Gastroesophageal sphincter (tissue), 4 donors: Measurements from ENCODE around the gene TTC33. TPM values are rescaled to one million over a fixed set of nuclear protein-coding genes. Genes with fewer than 3 reads are reported as not detected.
"Not testable (repeated sequence)": the region's sequence is repeated elsewhere in the genome, so short reads cannot be mapped to it uniquely, and the experiment has no call there.

Experiments
- ATAC-seq: fragments of 150-250 bp; one replicate; pipeline ENCODE4 v1.9.1; 2016; ENCODE audit warnings: mild to moderate bottlenecking, moderate library complexity
- H3K27ac ChIP-seq, 4 donors: fragments of 200-600 bp; sonication (generic) in 3 of 4; 1 replicate in 3 of 4; 2 replicates in 1 of 4; pipeline ENCODE4 v1.5.1; 2016 to 2019
- H3K27me3 ChIP-seq: fragments of 200-600 bp; sonication (generic); one replicate; pipeline ENCODE4 v1.5.1; 2019
- H3K36me3 ChIP-seq, 2 donors: fragments of 200-600 bp; sonication (generic); one replicate each; pipeline ENCODE4 v1.5.1; 2019; ENCODE audit warnings: control low read depth in 1 of 2
- H3K4me1 ChIP-seq, 3 donors: fragments of 200-600 bp; sonication (generic); 1 replicate in 2 of 3; 2 replicates in 1 of 3; pipeline ENCODE4 v1.5.1; 2016 to 2019; ENCODE audit warnings: control low read depth in 2 of 3
- H3K4me3 ChIP-seq, 2 donors: fragments of 200-600 bp; sonication (generic); one replicate each; pipeline ENCODE4 v1.5.1; 2019; ENCODE audit warnings: mild to moderate bottlenecking in 1 of 2, moderate library complexity in 1 of 2
- H3K9me3 ChIP-seq, 3 donors: fragments of 200-600 bp; sonication (generic); one replicate each; pipeline ENCODE4 v1.5.1; 2017 to 2019; ENCODE audit warnings: control low read depth in 2 of 3
- CTCF ChIP-seq, 4 experiments: fragments of 200-600 bp in 2 of 4; fragments of 450-650 bp in 2 of 4; sonication (generic) in 1 of 4; IDR thresholded peaks; one replicate each; pipeline ENCODE4 v1.5.1; 2017 to 2019; ENCODE audit warnings: antibody characterized with exemption in 4 of 4, mild to moderate bottlenecking in 2 of 4, moderate library complexity in 2 of 4
- EP300 ChIP-seq: sonication (generic); formaldehyde crosslinking; IDR thresholded peaks from one replicate; pipeline ENCODE4 v1.6.1; 2017; ENCODE audit warnings: antibody characterized with exemption, mild to moderate bottlenecking
- POLR2A ChIP-seq, 2 donors: fragments of 450-650 bp; IDR thresholded peaks; one replicate each; pipeline ENCODE4 v1.6.1; 2017; ENCODE audit warnings: antibody characterized with exemption in 2 of 2, mild to moderate bottlenecking in 2 of 2, moderate library complexity in 1 of 2
- POLR2AphosphoS5 ChIP-seq: sonication (generic); formaldehyde crosslinking; IDR thresholded peaks from one replicate; pipeline ENCODE4 v1.6.1; 2017; ENCODE audit warnings: antibody characterized with exemption
- WGBS, 2 donors: methylation state at CpG; one replicate each; pipeline ENCODE4 v1.1.5; 2018; ENCODE audit warnings: low coverage in 1 of 2; 5-methylcytosine and 5-hydroxymethylcytosine counted together
- total RNA-seq, 4 donors: library from RNA; depleted of rRNA; stranded (reverse); fragments of >200 nt; gene quantifications; one replicate each; pipeline ENCODE4 v1.1.0, GENCODE V29; 2016

The TTC33 gene
- total RNA-seq, 4 donors from 2014 or later = 23.2 to 27.7 (median 25.8) TPM

GRCh38 chr5:40791715-40792139 is 36.0 kb upstream of the TTC33 start:
- no peak for TF ChIP-seq CTCF (IDR thresholded peaks at IDR 0.05)
- no peak for TF ChIP-seq POLR2AphosphoS5
- no peak for TF ChIP-seq POLR2A (IDR thresholded peaks at IDR 0.05)
- no peak for TF ChIP-seq EP300
- H3K4me1 ChIP-seq = peaks cover 5 to 72% (median 12%) of the 10 kb centered on the region in 3 donors
- no peak overlapping the region for H3K27ac ChIP-seq
- 62 to 67% methylated on average over 3 of the region's 3 CpGs for WGBS, 2 donors
- peaks cover 0 to 7% (median 0%) of the 10 kb centered on the region in 3 donors for H3K9me3 ChIP-seq
- H3K36me3 ChIP-seq = peaks cover 0 to 10% of the 10 kb centered on the region in 2 donors
- H3K27me3 ChIP-seq = no peaks in the 10 kb centered on the region
- no peak for ATAC-seq
- no peak overlapping the region for H3K4me3 ChIP-seq

GRCh38 chr5:40790947-40791593 is 35.3 kb upstream of the TTC33 start:
- Histone ChIP-seq H3K27ac (no peak overlapping the region), H3K4me1 (peaks cover 5 to 65% (median 9%) of the 10 kb centered on the region in 3 donors), H3K27me3 (no peaks in the 10 kb centered on the region), H3K4me3 (no peak overlapping the region), H3K9me3 (peaks cover 0 to 7% (median 0%) of the 10 kb centered on the region in 3 donors), H3K36me3 (peaks cover 0 to 10% of the 10 kb centered on the region in 2 donors)
- no peak for TF ChIP-seq POLR2A (IDR thresholded peaks at IDR 0.05)
- TF ChIP-seq CTCF (IDR thresholded peaks at IDR 0.05) = no peak
- no peak for TF ChIP-seq POLR2AphosphoS5
- TF ChIP-seq EP300 = no peak
- no peak for ATAC-seq
- 34 to 46% methylated on average over 3 of the region's 3 CpGs for WGBS, 2 donors

GRCh38 chr5:40788941-40789340 is 33.2 kb upstream of the TTC33 start:
- not testable (repeated sequence) for H3K9me3 ChIP-seq, ATAC-seq, H3K27me3 ChIP-seq, H3K4me3 ChIP-seq, H3K27ac ChIP-seq
- Histone ChIP-seq H3K36me3 (peaks cover 0 to 10% of the 10 kb centered on the region in 2 donors), H3K4me1 (peaks cover 5 to 47% (median 6%) of the 10 kb centered on the region in 3 donors)
- WGBS, 2 donors = 98 to 100% methylated on average over 5 of the region's 5 CpGs

DNA sequence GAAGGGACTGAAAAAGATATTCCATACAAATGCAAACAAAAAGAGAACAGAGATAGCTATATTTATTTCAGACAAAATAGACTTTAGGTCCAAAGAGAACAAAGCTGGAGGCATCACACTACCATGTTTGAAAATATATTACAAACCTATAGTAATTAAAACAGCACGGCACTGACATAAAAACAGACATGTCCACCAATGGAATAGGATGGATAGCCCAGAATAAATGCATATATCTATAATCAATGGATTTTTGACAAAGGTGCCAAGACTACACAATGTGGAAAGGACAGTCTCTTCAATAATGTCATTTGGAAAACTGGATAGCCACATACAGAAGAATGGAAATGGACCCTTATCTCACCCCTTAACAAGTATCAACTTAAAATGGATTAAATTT is 32.2 kb upstream of the TTC33 start:
- Histone ChIP-seq H3K27me3 (no peaks in the 10 kb centered on the region), H3K4me3 (no peak overlapping the region), H3K9me3 (peaks cover 0 to 7% (median 0%) of the 10 kb centered on the region in 3 donors), H3K27ac (no peak overlapping the region), H3K4me1 (peaks cover 5 to 43% (median 6%) of the 10 kb centered on the region in 3 donors), H3K36me3 (peaks cover 0 to 10% of the 10 kb centered on the region in 2 donors)
- no peak for ATAC-seq
- no peak for TF ChIP-seq CTCF (IDR thresholded peaks at IDR 0.05)
- TF ChIP-seq POLR2A (IDR thresholded peaks at IDR 0.05) = no peak
- TF ChIP-seq EP300 = no peak
- TF ChIP-seq POLR2AphosphoS5 = no peak
- 100% methylated on average over 1 of the region's 1 CpG for WGBS, 2 donors

GRCh38 chr5:40786664-40787063 is 30.9 kb upstream of the TTC33 start:
- H3K9me3 ChIP-seq, H3K4me3 ChIP-seq, ATAC-seq, H3K27me3 ChIP-seq, H3K27ac ChIP-seq: not testable (repeated sequence)
- 97% methylated on average over 3 of the region's 3 CpGs; no CpG with 5 or more reads in 1 of the 2 donors for WGBS, 2 donors
- peaks cover 0 to 10% of the 10 kb centered on the region in 2 donors for H3K36me3 ChIP-seq
- peaks cover 7 to 40% (median 10%) of the 10 kb centered on the region in 3 donors for H3K4me1 ChIP-seq

DNA sequence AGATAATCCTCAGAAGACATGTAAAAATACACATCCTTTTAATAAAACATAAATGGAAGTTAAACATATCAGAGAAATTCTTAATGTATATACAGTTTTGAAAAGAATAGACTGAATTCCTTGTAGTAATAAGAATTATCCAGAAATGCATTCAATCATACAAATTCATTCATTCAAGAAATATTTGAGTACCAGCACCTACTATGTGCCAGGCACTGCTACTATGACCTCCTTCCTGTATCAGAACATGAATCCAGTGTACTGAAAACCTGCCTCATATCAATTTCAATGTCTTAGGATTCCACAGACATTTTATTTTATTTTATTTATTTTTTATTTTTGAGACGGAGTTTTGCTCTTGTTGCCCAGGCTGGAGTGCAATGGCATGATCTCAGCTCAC is 29.2 kb upstream of the TTC33 start:
- Histone ChIP-seq H3K4me3 (no peak overlapping the region), H3K27me3 (no peaks in the 10 kb centered on the region), H3K27ac (no peak overlapping the region), H3K4me1 (peaks cover 4 to 36% (median 7%) of the 10 kb centered on the region in 3 donors), H3K36me3 (peaks cover 0 to 10% of the 10 kb centered on the region in 2 donors), H3K9me3 (peaks cover 0 to 7% (median 0%) of the 10 kb centered on the region in 3 donors)
- ATAC-seq = no peak
- TF ChIP-seq POLR2A (IDR thresholded peaks at IDR 0.05) (no peak), POLR2AphosphoS5 (no peak), CTCF (IDR thresholded peaks at IDR 0.05) (no peak), EP300 (no peak)
- WGBS, 2 donors = 87 to 100% methylated on average over 1 of the region's 1 CpG
